NAMALWA (cell line): ENCODE data around the gene SAP25.

Experiments
- DNase-seq: peaks from one replicate; pipeline ENCODE4 v3.0.0-alpha.2; 2015; ENCODE audit warnings: low spot score

Gene SAP25

DNA sequence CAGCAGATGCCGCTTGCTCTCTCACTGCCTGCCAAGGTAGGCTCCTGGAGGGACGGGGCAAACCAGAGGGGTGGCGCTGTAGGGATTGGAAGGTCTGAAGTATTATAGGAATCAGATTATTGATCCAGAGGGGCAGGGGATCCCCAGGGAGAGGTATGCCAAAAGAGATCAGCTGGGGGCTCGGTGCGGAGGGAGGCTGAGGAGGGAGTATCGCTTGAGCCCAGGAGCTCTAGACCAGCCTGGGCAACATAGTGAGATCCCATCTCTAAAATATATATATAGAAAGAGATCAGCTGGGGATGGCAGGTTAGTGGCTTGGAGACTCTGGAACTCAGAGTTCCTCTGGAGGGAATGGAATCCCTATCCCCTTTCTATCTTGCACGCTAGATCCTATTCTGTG lies 21.5 kb upstream of the SAP25 start:
- DNase-seq: no peak

DNA sequence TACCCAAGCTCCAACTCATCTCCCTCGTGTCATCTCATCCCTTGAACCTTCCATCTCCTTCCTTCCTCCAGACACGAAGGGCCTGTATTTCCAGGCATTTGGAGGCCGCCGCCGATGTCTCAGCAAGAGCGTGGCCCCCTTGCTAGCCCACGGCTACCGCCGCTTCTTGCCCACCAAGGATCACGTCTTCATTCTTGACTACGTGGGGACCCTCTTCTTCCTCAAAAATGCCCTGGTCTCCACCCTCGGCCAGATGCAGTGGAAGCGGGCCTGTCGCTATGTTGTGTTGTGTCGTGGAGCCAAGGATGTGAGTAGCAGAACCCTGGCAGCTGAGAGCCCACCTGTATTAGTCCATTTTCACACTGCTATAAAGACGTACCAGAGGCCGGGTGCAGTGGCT lies 17.9 kb upstream of the SAP25 start:
- DNase-seq: no peak

DNA sequence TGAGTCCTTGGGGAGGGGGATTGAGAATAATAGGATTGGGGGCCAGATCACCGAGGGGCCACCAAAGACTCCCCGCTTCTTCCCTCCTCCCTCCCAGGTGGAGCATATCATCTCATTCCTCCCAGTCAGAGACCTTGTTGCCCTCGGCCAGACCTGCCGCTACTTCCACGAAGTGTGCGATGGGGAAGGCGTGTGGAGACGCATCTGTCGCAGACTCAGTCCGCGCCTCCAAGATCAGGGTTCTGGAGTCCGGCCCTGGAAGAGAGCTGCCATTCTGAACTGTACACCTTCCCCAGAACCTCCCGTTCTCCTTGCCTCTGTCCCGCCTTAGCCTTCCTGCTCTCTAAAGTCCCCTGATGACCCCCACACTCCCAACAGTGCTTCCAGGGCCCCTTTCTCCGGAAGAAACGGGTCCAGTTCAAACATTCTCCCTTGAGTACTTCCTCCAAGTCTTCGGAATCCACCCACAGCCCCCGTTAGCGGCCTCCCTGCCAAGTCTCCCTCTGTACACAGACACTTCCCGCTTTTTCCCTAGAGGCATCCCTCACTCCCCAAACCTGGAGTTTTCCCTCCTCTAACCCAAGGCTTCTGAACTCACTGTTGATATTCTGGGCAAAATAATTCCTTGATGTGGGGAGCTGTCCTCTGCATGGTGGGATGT lies 16.5 kb upstream of the SAP25 start:
- DNase-seq: no peak

DNA sequence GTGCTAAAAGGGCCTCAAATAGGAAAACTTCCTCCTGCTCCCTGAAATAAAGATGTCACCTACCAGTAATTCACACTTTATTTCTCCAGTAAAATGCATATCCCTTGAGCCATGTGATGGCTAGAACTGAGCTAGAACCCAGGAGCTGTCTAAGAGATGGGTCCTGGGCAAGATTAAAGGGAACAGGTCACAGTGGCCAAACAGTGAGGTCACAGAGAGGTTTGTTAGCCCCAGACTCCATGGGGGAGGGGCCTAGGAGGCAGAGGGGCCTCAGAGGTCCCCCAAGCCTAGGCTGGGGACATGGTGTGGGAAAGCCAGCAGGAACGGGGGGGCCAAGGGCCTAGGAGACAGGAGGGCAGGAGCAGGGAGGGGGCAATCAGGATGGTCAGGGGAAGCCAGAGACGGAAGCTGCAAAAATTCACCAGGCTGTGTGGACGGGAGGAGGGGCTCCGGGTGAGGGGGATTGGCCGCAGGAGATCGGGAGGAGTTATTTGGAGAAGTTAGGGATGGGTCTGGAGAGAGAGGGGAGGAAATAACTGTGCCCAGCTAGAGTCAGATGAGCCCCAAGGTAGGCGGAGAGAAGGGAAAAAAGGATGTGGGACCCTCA lies 15.7 kb upstream of the SAP25 start:
- no peak for DNase-seq

DNA sequence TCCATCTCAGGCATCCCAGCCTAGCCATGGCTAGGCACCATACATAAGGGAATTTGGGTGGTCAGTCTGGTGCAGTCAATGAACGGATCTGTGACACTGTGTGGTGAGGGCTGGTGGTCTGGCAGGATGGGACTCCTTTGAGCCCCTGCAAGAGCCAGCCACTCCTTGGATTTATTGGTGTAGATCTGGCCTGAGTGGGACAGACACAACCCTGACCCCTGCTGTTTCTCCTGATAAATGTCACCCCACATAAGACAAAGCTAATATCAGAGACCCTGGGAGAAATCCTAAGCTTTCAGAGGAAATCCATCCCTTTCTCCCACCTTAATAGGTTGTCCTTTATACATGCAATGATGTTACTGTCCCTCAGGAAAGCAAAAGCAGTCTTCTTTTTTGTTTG lies 14.7 kb upstream of the SAP25 start:
- DNase-seq: peak; percentile 55

DNA sequence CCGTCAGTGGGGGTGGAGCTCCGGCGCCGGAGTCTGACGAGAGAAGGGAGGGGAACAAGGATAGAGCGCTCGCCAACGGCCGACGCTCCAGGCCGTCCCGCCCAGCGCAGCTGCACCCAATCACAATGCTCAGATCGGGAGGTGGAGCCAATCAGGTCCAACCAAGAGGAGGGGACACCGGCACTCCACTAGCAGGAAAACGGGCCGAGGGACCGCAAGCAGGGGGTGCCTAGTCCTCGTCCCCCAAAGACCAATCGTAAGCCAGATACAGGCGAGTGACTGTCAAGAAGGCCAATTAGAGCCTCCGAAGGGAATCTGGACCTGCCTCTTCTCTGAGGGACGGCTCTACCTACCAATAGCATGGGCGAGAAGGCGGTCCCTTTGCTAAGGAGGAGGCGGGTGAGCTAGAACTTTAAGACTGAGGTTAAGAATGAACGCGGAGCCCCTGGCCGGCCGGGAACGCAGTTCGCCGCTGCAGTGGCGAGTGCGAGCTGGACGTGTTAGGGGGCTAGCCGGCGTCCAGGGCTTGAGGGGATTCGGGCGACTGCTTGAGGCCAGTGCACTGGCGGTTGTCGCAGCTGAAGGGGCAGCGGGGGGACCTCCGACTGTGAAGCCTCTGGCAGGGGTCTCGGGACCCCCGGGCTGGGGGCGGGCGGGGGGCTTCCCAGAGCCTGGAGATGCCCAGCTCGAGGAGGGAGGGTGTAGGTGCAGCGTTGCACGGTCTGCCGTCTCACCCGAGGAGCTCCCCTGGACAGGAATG lies 12.7 kb upstream of the SAP25 start, which contains the start of gene FBXO24:
Gene FBXO24 (plus strand): TSS at position 63 of the 760 bp plus-strand sequence. CDS start 298 bp downstream, at position 361.
- peak; percentile 100 for DNase-seq

DNA sequence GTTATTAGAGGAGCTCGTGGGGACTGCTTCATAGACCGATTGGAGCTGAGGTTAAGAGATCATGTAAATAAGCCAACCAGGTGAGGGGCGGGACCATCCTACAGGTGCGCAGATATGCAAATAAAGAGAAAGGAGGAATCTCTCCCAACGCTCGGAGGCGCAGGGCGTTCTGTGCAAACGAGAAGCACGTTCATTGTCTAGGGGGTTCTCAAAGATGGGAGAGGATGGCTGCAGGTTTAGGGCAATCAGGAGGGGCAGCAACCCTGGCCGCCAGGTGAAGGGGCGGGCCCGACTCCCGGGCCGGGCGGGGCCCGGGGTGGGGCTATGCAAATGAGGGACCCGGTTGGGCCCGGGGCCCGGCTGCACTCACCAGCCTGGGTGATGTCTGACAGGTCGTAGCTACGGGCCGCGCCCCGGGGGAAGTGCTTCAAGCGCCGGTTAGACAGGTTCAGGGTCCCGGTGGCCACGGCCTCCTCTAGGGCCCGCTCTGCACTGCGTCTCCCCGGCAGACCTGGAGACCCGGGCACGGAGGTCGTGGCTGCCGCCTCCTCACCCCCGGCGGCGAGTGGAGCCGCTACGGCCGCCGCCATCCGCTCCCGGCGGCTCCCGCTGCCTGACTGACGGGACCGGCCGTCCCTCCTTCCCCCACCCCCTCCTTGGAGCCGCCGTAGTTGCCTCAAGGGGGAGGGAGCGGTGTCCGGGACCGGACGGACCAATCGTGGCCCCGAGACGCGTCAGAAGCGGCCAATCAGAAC lies 12.0 kb upstream of the SAP25 start, which contains the start of gene LRCH4:
Gene LRCH4 (minus strand): TSS at position 619 of the 755 bp plus-strand sequence. CDS start 29 bp downstream, at position 590.
- peak; percentile 81 for DNase-seq

DNA sequence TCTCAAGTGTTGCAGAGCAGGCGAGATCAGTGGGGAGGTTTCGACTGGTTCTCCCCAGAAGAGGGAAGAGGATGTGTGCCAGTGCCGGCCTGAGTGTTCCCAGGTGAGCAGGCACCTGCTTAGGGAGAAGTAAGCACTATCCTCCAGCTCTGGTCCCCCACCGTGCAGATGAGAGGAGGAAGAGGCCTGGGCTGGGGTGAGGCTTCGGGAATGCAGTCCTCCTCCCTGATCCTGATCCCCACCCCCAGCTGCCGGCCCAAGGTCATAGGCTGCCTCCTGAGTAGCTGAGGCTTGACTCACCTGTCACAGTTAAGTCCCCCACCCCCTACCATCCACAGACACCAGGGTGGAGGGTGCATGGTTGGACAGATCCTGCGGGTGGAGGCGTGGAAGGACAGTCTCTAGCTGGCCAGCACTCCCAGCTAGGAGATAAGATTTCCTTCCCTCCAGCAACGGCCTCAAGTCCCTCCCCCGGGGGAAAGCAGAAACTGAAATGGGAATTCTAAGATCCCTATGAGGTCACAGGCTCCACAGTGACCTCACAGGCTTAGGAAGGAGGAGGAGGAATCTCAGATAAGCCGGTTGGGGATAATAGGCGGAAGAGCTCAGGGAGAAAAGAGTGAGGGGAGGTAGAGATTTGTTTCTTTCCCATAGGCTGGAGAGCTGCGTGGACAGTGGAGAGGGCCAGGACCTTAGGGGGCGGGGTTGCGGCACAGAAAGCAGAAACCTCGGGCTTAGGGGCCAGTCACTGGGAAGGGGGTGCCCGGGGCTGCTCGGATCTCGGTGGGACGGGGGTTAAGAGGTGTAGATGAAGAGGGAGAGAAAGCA lies 11.2 kb upstream of the SAP25 start:
- DNase-seq: peak; percentile 45

DNA sequence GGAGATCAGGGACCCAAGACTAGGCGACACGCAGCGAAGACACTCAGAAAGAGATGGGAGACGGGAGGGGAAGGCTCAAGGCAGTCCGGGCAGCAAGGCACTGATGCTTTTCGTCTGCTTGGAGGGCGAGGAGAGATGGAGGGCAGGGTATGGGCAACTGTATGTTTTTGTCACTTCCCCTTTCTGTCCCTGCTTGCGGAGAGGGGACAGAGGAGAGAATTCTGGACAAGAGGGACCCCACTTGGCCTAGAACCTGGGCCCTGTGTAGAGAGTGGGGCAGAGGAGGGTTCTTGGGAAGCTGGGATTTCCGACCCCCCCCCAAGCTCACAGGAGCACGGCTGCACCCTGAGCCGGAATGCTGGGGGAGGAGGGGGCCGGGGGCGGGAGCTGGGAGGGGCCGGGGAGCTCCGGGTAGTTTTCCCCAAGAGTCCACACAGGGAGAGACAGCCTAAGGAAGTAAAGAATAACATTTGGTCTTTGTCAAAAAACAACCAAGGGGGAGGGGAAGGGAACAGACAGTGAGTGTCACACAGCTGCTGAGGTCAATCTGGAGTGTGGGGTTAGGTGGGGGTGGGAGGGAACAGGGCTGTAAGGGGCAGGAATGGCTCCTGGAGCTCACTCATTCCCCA lies 10.5 kb upstream of the SAP25 start:
- peak; percentile 77 for DNase-seq

DNA sequence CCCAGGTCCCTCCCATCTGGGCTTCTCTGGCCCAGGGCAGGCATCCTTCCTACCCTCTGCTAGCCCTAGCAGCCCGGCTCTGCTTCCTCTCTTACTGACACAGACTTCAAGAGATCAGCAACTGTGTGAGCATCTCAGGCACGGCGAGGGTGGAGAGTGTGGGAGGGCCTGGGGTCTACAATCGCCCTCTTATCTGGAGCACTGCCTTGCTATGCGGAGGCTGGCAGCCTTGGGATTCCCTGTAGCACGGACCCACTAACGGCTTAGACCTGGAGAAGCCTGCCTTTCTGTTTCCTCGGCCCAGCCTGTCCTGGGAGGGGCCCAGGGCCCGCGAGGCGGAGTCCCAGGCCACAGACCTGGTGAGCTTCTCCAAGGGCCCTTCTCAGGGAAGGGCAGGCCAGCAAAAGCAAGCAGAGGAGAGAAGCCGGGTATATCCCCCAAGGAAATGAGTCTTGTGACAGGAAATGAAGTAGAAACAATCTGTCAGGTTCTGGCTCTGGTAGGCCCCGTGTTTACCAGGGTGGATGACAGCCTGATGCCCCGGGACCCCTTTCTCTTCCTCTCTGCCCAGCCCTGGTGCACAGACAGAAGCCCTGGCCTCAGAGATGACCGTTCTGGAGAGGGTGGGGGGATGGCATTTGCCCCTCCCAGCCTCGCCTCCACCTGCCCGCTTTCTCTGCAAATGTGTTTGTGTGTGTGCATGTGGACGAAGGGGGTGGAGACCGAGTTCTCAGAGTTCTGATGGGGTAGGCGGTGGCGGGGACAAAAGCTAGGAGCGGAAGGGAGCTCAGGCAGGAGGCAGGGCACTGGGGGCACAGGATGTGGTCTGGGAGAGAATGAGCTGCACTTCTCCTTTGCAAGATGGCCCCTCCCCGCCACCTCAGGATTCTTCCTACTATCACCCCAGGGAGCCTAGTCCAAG lies 9.7 kb upstream of the SAP25 start:
- peak; percentile 89 for DNase-seq

DNA sequence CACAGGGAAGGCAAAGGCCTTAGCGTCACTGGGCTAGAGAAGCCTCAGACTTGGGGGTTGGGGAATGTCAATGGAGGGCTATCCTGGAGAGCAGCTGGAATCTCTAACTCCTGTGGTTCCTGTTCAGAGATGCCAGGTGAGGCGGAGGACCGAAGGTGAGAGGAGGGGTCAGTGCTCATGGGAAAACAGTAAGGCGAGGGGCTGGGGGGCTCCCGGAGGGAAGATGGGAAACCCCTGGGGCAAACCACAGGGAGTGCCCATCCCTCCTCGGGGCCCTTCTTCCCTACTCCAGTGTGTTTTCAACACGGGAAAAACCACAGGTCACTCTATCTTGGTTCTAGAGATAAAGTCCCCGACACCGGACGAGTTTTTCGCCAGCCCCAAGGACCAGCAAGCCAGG lies 8.9 kb upstream of the SAP25 start:
- no peak for DNase-seq

DNA sequence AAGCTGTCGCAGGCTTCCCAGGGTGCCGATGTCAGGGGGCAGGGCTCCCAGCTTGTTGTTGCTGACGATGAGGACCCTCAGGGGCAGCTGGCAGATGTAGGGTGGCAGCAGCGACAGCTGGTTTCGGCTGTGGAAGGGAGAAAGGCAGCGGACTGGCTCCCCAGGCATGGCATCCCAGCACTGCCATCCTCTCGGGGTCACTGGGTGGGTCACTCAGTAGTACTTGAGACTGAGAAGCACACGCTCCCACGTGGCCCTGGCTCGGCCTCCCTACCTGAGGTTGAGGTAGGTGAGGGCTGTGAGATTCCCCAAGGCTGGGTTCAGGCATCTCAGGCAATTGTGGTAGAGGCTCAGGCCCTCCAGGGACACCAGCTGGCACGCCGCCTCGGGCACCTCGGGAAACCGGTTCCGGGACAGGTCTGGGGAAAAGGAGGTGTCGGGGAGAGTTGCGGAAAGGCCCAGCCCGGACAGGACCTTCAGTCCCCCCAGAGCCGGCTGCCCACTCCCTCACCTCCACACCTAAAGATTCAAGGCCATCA lies 8.4 kb upstream of the SAP25 start:
- no peak for DNase-seq

DNA sequence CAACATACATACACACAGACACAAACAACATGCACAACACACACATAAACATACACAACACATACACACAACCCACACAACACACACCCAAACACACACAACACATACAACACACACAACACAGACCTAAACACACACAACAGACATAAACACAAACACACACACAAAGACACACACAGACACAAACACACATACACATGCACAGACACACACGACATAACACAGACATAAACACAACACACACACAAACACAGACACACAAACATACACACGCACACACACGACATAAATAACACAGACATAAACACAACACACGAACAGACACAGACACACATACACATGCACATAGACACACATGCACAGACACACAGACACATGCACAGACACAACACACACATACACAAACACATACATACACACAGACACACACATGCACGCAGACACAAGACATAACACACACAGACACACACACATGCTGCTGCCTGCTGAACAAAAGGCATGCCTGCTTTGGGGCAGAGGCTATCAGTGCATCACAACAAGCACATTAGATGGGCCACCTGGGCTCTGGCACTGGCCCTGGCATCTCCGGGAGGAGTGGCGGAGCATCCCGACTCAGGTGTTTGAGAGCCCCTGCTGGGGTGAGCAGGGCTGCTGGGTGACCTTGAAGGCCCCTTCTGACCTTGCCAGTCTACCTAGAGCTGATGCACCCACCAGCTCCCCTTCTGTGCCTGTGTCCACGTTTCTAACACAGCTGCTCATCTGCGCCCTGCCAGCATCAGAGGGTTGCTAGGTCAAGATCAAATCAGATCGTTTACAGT lies 7.0 kb upstream of the SAP25 start:
- DNase-seq: no peak

DNA sequence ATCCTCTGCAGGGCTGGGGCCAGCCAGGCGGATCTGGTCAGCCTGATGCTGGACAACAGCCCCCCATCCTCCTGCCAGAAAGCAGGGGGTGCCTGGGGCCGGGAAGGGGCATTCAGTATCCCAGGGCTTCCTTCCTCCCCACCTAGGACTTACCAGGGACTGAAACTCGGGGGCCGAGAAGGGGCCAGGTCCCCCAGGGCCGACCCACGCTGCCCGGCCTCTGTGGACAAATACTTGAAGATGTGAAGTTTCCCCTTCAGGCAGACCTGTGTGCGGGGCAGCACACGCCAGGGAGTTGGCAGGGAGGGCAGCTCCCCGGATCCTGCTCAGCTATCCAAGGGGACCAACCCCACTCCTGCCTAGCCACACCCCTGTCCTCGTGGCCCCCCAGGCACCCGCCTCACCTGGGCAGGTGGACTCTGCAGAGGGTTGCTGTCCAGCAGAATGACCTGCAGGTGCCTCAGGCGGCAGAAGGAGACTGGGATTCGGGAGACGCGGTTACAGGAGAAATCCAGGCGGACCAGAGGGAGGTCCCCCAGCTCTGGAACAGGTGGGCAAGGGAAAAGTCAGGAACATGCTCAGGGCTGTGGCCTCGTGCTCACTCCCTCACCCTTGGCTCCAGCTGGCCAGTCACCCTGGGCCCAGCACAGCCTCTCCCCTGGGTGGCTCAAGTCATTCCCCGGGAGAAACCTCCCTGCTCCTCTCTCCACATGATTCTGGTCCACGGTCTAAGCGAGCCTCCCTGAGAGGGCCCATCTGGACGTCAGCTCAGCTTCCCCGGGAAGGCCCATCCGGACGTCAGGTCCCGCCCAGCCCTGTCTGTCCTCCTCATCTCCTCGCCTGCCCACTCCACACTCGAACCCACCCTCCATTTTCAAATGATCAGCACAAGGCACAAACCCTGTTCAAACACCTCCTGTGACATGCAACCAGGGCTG lies 4.8 kb upstream of the SAP25 start:
- no peak for DNase-seq

DNA sequence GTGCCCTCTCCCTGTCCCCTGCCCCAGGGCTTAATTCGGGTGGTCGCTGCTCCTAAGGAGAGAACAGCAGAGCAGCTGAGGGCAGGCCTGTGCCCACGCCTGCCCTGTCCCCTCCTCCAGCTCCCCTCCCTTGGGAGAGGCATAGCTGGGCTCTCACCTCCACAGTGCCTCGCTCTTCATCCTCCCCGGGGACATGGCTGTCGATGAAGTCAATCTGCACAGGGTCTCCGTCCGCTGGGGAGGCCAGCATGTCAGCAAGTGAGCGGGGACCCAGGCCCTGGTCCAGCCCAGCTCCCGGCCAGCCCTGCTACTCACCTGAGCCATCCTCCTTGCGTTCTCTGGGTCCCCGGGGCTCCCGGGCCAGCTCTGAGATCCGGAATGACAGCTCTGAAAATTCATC lies 3.8 kb upstream of the SAP25 start:
- no peak for DNase-seq

DNA sequence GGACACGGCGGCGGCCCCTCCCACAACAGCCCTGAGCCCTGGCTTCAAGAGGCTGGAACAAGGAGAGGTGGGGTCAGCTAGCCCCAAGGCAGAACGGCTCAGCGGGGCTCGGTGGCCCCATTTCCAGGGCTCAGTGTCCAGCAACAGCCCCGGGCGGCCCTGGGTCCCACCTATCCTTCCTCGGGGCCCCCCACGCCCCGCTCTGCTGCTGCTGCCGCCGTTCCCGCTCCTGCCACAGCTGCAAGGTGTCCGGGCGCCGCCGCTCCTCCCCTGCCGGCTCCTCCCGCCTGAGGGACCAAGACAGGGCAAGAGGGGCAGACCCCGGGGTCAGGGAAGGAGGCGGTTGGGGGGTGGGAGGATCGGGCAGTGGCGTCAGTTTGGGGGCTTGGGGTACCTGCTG lies 3.4 kb upstream of the SAP25 start:
- no peak for DNase-seq

DNA sequence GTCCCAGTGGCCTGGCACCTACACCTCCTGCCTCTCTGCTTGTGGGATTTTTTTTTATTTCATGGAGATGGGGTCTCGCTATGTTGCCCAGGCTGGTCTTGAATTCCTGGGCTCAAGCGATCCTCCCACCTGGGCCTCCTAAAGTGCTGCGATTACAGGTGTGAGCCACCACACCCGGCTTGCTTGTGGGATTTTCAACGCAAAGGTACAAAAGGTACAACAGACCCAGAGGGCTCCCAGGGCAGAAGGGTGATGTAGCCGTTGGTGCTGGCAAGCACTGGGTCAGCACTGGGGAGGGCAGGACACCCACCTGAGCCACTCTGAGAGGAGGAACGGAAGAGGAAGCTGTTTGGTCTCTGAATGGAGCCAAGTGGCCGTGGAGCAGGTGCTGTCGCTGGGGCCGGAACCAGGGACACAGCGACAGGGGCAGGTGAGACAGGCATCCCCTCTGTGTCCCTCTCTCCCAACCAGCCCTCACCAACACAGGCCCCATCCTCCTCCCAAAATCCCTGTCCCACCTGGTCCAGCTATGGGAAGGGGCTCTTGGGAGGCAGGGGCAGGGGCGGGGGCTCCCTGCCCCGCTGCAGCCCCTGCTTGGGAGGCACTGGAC lies 2.8 kb upstream of the SAP25 start:
- no peak for DNase-seq
